Ramos (cell line): ENCODE measurements around the gene CCDC178.

Experiments
- in situ Hi-C: fragments of 300-500 bp; cut with MboI; formaldehyde crosslinking; loops from one replicate; pipeline ENCODE4 v1.14.3; 2022; ENCODE audit warnings: low sequenced_read_pairs; ENCODE audit not compliant: unreplicated experiment

CCDC178 gene

GRCh38 chr18:33146014-33146413 lies 294.5 kb downstream of the CCDC178 start:
- in situ Hi-C loops, result no loop called here

GRCh38 chr18:33135951-33136660 lies 304.4 kb downstream of the CCDC178 start:
- in situ Hi-C loops, result no loop called here

- in situ Hi-C loops, result no loop called here
Measured at GRCh38 chr18:33132657-33133056, 307.9 kb downstream of the CCDC178 start.

GRCh38 chr18:33128581-33128980 lies 311.9 kb downstream of the CCDC178 start:
- in situ Hi-C loops, result no loop called here

- in situ Hi-C loops, result no loop called here
Measured at GRCh38 chr18:33123862-33124518, 316.5 kb downstream of the CCDC178 start.

GRCh38 chr18:33116376-33116775 lies 324.1 kb downstream of the CCDC178 start:
- in situ Hi-C loops, result no loop called here

- in situ Hi-C loops, result no loop called here
Measured at GRCh38 chr18:33115917-33116316, 324.6 kb downstream of the CCDC178 start.

- in situ Hi-C loops, result no loop called here
Measured at GRCh38 chr18:33115476-33115875, 325.0 kb downstream of the CCDC178 start.

- in situ Hi-C loops, result no loop called here
Measured at GRCh38 chr18:33114749-33115148, 325.8 kb downstream of the CCDC178 start.

GRCh38 chr18:33113416-33113815 lies 327.1 kb downstream of the CCDC178 start:
- in situ Hi-C loops, result no loop called here

- in situ Hi-C loops, result no loop called here
Measured at GRCh38 chr18:33107511-33107910, 333.0 kb downstream of the CCDC178 start.

GRCh38 chr18:33101316-33101715 lies 339.2 kb downstream of the CCDC178 start:
- in situ Hi-C loops, result no loop called here

GRCh38 chr18:33099626-33100025 lies 340.9 kb downstream of the CCDC178 start:
- in situ Hi-C loops, result no loop called here

- in situ Hi-C loops, result no loop called here
Measured at GRCh38 chr18:33097126-33097525, 343.4 kb downstream of the CCDC178 start.

GRCh38 chr18:33090461-33090860 lies 350.1 kb downstream of the CCDC178 start:
- in situ Hi-C loops, result no loop called here

- in situ Hi-C loops, result no loop called here
Measured at GRCh38 chr18:33076601-33077000, 363.9 kb downstream of the CCDC178 start.

- in situ Hi-C loops, result no loop called here
Measured at GRCh38 chr18:33074125-33074524, 366.4 kb downstream of the CCDC178 start.

- in situ Hi-C loops, result no loop called here
Measured at GRCh38 chr18:33062834-33063364, 377.6 kb downstream of the CCDC178 start.

GRCh38 chr18:33052886-33053285 lies 387.6 kb downstream of the CCDC178 start:
- in situ Hi-C loops, result no loop called here

- in situ Hi-C loops, result no loop called here
Measured at GRCh38 chr18:33051407-33051806, 389.1 kb downstream of the CCDC178 start.

- in situ Hi-C loops, result no loop called here
Measured at GRCh38 chr18:33040213-33040612, 400.3 kb downstream of the CCDC178 start.

GRCh38 chr18:33034945-33035344 lies 405.6 kb downstream of the CCDC178 start:
- in situ Hi-C loops, result no loop called here
